ENCODE data around the gene RBM23.

The RBM23 gene

DNA sequence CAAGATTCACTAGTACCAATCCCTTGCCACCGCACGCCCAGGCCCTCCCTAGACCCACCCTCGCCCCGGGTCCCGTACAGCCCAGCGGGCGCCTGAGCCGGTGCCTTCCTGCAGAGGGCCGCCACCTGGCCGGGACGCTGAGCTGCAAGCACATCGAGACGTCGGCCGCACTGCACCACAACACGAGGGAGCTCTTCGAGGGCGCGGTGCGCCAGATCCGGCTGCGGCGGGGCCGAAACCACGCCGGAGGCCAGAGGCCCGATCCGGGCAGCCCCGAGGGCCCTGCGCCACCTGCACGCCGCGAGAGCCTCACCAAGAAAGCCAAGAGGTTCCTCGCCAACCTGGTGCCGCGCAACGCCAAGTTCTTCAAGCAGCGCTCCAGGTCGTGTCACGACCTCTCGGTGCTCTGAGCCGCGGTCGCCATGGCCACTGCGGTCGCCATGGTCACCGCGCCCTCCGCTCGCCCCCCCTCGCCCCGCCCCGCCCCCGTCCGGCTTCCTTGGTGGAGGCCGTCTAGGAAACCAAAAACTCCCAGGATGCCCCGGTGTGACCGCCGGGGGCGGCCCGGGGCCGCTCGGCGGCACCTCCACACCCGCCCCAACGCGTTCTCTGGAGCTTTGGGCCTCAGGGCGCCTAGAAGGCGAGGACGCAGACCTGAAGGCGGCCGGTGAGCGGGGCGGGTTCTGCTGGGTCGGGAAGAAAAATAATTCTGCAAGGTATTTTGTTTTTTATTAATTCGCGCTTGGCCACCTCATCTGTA, 32.3 kb downstream of the RBM23 start:
- peak; percentile 33 to 66 for DNase-seq (ENCODE audit: low read depth in 2 of 2)

DNA sequence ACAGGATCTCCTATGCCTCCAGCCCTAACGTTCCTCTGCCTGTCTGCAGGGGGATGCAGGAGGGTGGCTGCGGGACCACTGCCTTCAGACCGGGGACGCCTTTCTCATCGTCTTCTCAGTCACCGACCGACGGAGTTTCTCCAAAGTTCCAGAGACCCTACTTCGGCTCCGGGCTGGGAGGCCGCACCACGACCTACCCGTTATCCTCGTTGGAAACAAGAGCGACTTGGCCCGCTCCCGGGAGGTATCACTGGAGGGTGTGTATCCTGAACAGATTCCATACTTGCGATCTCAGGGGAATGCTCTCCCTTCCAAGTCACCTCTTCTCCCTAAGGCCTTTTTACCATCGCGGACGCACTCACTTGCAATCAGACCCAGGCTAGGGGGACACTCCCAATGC, 33.0 kb downstream of the RBM23 start:
- no peak for DNase-seq (ENCODE audit: low read depth in 2 of 2)

DNA sequence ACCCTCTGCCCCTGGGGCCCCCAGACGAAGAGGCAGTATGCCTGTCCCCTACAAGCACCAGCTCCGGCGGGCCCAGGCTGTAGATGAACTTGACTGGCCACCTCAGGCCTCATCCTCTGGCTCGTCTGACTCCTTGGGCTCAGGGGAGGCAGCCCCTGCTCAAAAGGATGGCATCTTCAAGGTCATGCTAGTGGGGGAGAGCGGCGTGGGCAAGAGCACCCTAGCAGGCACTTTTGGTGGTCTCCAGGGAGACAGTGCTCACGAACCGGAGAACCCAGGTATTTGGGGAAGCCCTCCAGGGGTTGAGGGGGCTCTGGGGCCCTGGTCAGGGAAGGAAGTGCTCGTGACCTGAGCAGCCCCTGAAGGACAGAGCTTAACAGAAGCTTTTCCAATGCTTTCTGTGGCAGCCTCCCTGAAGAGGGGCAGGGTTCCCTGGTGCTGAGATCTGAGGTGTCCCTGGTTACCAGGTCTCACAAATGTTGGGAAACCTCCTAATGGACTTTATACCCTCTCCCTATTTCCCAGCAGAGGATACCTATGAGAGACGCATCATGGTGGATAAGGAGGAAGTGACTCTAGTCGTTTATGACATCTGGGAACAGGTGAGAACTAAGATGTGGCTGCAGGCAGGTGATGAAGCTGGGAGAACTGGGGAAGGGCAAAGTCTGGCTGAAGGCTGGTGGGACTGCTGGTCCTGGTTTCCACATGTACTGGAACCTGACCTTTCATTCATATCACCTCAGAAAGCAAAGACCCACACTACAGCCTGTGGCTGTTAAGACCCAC, 34.0 kb downstream of the RBM23 start:
- DNase-seq (ENCODE audit: low read depth in 2 of 2): no peak

DNA sequence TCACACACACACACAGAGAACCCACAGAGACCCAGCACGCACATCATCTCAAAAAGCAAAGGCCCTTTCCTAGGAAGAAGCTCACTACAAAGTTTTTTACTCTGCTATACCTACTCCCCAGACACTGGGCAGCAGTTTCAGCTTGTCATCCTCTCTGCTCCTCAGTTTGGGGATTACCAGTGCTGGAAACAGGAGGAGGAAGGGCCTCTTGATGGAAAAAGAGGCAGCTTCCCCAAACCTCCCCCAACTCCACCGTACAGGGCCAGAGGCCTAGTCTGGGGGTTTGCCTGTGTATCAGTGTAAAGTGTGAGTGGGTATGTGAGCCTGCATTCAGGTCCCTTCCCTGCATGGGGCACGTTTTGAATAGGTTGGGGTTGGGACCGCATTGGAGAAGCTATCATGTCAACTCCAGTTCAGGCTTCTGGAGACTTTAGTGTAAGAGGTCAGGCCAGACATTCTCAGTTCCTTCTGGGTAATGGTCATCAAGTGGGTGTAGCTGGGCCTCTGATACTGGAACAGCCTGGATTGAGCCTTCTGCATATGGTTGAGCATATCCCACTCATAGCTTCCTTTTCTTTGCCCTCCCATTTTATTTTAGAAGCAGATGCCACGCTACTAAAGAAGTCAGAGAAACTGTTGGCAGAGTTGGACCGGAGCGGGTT, 34.7 kb downstream of the RBM23 start:
- no peak for DNase-seq (ENCODE audit: low read depth in 2 of 2)

DNA sequence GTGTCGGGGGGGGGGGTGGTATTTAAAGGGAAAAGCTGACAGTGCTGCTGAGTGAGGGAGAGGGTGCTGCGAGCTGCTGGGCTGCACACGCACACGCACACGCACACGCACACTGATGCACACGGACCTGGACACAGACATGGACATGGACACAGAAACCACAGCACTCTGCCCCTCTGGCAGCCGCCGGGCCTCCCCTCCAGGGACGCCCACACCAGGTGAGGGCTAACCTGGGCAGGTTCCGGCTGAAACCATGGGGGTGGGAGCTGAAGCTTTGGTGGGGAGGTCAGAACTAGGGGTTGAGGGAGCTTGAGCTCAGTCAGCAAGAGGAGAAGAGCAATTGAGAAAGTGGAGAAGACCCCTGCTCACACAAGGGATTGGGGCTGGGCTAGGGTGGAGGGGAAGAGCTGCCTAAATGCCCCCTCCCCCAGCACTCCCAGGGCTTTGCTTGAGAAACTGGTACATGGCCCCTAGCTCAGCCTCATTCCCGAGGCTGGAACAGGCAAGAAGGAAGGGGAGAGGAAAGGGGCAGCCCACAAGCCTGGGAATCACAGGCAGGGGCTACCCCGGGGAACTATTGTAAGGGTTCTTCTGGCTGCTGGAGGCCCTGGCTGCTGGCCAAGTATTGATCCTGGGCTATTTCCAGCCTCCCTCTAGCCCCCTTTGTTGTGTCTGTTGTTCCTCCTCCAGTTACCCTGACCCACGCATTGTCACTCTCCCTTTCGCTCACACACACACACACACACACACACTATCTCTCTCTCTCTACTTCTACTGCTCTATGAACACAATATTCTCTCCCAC, 35.6 kb downstream of the RBM23 start, which contains the start of gene REM2:
TSS of gene REM2 (plus strand) at position 50 of the 804 bp plus-strand sequence. CDS start at position 116, 66 bp downstream.
- DNase-seq (ENCODE audit: low read depth in 2 of 2): no peak

DNA sequence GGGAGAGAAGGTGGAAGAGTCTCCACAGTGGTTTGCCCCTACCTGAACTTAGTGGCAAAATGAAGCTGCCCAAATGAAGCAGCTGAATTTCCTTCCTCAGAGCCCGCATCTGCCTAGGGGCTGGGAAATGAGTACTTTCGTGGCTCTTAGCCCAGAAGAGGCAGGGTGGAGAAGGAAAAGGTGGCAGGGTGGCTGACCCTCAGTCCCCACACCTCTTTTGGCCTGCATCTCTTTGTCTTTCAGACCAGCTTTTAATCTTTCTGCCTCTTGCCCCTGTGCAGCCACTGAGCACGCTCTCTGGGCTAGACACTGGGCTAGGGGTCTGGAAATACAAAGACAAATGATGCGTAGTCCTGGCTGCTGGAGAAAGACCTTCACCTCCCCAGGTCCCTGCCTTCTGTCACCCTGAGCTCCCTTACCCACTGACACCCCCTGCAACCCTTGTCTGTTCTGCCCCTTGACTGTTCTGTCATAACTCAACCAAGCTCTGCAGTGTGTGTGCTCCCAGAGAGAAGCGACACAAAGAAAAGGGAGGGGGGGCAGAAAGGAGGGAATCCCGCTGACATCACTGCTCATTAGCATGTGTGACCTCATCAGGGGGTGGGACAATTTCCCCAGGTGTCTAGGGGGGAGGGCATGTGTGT, 36.3 kb downstream of the RBM23 start:
- no peak for DNase-seq (ENCODE audit: low read depth in 2 of 2)

DNA sequence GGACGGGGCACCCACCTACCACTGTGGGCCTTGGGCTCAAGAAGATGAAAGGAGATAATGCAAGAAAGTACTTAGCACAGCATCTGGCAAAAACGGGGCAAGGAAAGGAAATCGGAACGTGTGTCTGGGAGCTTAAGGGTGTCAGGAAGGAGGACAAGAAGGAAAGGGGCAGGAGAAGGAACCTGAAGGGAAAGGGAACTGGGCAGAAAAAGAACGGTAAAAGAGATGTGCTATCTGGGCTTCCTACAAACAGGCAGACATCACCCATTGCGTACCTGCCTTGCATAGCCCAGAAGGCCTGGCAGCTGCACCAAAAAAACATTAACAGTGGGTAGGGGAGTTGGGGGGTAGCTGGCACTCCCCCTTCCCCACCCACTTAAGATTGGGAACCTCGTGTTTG, 36.9 kb downstream of the RBM23 start:
- DNase-seq (ENCODE audit: low read depth in 2 of 2): no peak

DNA sequence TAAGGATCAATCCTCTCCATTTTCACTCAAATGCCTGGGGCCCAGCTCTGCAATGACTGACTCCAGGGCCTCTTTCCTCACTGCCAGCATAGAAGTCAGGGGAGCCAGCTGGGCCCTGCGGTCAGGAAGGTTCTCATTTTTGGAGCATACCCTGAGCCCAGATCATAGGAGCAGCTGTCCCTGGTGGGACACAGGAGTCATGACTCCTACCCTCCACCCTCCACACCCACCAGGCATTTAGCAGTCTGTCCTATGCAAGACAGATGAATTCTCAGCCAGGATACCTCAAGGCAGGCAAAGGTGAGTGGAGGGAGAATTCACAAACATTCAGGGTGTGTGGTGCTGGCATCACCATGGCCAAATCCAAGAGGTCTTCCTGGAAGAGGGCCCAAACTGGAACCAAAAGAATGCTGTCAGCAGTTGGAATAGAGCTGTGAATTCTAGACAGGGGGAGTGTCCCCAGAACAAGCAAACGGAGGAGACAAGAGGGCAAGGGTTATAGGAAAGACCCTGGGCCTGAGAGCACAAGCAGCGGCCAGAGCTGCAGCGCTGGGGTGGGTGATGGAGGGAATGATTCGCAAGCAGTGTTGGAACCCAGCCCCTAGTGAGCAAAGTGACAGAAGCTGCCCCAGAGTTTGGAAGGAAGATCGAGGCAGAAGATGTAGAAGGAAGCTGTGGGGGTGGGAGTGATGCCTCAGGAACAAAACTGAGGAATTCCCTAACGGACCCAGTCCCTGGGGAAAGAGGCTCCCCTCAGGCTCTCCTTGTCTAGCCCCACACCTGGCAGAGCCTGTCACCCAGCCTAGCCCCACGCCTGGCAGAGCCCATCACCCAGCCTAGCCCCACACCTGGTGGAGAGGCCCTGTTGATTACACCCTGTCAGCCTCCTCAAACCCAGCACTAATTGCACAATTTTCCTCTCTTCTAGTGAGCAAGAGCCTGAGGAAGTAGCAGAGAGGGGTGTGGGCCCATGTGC, 40.4 kb downstream of the RBM23 start:
- DNase-seq (ENCODE audit: low read depth in 2 of 2): no peak

DNA sequence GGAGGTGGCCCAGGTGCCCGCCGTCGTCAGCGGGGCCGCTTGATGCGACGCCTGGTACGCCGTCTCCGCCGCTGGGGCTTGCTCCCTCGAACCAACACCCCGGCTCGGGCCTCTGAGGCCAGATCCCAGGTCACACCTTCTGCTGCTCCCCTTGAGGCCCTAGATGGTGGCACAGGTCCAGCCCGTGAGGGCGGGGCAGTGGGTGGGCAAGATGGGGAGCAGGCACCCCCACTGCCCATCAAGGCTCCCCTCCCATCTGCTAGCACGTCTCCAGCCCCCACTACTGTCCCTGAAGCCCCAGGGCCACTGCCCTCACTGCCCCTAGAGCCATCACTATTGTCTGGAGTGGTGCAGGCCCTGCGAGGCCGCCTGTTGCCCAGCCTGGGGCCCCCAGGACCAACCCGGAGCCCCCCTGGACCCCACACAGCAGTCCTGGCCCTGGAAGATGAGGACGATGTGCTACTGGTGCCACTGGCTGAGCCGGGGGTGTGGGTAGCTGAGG, 41.9 kb downstream of the RBM23 start:
- DNase-seq (ENCODE audit: low read depth in 2 of 2): no peak

DNA sequence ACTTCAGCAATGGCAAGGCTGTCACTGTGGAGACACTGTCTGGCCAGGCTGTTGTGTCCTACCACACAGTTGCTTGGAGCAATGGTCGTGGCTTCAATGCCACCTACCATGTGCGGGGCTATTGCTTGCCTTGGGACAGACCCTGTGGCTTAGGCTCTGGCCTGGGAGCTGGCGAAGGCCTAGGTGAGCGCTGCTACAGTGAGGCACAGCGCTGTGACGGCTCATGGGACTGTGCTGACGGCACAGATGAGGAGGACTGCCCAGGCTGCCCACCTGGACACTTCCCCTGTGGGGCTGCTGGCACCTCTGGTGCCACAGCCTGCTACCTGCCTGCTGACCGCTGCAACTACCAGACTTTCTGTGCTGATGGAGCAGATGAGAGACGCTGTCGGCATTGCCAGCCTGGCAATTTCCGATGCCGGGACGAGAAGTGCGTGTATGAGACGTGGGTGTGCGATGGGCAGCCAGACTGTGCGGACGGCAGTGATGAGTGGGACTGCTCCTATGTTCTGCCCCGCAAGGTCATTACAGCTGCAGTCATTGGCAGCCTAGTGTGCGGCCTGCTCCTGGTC, 43.1 kb downstream of the RBM23 start:
- no peak for DNase-seq (ENCODE audit: low read depth in 2 of 2)

DNA sequence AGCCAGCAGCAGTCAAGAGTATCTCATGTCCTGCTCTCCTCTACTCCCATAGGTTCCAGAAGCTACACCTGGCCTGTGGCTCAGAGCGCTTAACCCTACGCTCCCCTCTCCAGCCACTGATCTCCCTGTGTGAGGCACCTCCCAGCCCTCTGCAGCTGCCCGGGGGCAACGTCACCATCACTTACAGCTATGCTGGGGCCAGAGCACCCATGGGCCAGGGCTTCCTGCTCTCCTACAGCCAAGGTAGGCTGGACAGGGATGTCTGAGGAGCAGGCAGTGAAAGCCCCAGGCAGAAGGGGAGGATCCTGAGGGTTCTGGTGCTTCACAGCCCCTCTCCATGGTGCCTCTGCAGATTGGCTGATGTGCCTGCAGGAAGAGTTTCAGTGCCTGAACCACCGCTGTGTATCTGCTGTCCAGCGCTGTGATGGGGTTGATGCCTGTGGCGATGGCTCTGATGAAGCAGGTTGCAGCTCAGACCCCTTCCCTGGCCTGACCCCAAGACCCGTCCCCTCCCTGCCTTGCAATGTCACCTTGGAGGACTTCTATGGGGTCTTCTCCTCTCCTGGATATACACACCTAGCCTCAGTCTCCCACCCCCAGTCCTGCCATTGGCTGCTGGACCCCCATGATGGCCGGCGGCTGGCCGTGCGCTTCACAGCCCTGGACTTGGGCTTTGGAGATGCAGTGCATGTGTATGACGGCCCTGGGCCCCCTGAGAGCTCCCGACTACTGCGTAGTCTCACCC, 43.8 kb downstream of the RBM23 start:
- no peak for DNase-seq (ENCODE audit: low read depth in 2 of 2)

DNA sequence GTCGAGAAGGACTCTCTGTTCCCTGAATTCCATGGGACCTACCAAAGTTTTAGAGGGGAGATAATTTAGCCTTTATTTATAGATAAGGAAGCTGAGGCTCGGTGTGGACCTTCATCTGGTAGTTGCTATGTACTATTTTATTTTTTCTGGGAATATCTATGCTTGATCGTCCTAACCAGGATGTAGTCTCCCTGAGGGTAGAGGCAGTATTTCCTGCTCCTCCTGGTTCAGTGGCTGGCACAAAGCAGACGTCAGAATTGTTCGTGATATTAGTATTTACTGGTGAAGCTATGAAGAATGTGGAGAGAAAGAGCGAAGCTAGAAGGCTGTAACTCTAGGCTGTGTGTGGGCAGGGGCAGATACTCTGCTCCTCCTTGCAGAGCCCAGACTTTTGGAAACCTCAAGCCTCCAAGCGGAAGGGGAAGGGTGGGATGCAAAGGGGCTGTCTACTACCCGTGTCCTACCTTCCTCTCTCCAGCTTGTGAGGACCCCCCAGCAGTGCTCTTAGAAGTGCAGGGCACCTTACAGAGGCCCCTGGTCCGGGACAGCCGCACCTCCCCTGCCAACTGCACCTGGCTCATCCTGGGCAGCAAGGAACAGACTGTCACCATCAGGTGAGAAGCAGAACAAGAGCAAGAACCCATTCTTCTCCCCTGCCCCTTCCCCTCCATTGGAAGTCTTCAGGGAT, 46.0 kb downstream of the RBM23 start:
- DNase-seq (ENCODE audit: low read depth in 2 of 2): no peak

DNA sequence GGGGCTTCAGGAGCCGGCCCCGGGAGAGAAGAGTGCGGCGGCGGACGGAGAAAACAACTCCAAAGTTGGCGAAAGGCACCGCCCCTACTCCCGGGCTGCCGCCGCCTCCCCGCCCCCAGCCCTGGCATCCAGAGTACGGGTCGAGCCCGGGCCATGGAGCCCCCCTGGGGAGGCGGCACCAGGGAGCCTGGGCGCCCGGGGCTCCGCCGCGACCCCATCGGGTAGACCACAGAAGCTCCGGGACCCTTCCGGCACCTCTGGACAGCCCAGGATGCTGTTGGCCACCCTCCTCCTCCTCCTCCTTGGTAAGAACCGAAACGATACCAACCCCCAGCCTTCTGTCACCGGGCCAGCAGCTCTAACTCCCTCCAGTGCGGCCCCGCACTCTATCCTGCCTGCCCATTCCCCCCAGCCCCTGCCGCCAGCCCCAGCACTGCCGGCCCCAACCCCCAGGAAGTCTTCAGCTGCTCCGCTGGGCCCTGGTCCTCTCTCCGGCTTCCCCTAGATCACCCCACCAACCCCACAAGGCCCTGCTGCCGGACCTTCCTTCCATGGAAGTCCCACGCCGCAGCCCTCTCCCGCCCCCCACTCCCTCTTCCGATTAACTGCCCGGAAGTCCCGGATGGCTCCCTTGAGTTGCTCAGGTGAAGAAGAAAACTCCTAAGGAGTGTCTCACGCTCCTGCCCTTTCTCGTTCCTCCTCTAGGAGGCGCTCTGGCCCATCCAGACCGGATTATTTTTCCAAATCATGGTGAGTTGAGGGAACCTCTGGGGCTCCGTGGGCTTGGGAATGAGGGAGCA, 46.7 kb downstream of the RBM23 start:
- DNase-seq (ENCODE audit: low read depth in 2 of 2): peak; percentile 45 to 77

DNA sequence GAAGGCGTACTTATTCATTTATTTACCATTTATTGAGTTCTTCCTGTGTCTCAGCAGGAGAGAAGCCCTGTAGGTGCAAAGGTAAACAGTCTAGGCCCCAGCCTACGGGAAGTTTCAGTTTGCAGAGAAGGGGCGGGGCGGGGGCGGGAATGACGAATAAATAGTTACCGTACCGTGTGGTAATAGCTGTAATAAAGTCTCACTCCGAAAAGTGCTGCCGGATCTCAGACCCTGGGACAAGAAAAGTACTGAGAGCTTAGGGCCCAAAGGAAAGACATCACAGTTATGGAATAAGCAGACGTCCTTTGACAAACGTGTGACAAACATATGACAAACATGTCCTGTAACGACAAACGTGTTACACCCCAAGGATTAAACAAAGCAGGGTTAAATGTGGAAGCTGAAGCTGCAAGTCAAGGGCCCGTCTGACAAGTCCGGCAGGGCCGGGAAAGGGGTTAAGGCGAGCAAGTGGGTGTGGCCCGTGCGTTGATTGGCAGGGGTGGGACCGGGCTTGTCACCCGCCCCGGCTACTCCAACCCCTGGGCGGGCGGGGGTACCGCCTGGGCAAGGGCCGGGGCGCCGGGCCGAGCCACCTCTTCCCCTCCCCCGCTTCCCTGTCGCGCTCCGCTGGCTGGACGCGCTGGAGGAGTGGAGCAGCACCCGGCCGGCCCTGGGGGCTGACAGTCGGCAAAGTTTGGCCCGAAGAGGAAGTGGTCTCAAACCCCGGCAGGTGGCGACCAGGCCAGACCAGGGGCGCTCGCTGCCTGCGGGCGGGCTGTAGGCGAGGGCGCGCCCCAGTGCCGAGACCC, 47.5 kb downstream of the RBM23 start, which contains the start of gene LRP10:
TSS of gene LRP10 (plus strand) at position 517 of the 809 bp plus-strand sequence. CDS start 564 bp downstream, outside the sequence.
- DNase-seq (ENCODE audit: low read depth in 2 of 2): peak; percentile 43 to 76

DNA sequence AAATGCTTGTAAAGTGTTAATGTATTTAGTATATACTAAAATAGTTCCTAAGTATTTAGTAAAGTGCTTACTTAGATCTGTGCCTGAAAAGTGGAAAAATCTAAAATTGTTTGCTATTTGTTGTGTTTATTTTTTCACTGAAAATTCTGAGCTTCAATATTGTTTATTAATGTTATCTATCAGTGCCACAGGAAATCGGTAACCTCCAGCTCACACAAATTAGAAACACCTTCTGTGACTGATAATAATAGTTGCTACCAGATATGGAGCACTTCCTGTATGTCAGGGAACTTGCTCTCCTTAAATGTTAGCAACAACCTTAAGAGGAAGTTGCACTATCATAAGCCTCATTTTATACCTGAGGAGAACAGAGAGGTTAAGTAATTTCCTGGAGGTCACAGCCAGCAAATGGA, 48.1 kb downstream of the RBM23 start:
- no peak for DNase-seq (ENCODE audit: low read depth in 2 of 2)

DNA sequence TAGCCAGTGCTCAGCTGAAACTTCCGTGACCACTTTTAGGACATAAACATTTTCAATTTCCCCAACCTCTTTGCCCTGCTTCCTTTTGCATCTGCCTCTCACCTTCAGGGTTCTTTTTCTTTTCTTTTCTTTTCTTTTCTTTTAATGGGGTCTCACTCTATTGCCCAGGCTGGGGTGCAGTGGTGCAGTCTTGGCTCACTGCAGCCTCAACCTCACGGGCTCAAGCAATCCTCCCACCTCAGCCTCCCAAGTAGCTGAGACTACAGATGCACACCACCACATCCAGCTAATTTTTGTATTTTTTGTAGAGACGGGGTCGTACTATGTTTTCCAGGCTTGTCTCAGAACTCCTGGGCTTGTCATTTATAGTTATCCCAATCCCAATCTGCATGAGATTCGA, 52.1 kb downstream of the RBM23 start:
- DNase-seq (ENCODE audit: low read depth in 2 of 2): no peak
